Measurements from ENCODE around the gene IL15RA.
"Not testable (repeated sequence)": the region's sequence is repeated elsewhere in the genome, so short reads cannot be mapped to it uniquely, and the experiment has no call there.

IL15RA gene

DNA sequence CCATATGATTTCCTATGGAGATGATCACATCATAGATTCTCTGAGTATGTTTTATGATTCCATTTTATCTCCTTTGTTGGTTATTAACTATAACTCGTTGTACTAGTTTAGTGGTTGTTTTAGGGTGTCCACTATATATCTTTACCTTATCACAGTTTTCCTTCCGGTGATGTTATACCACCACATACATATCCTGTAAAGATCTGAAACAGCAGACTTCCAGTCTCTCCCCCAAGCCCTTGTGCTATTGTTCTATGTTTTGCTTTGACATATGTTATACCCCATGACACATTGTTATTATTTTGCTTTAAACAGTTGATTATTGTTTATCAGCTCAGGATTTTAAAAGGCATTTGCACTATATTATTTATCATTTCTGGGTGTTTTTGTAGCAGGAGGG lies 7.3 kb downstream of the IL15RA start:
- no peak for DNase-seq (ENCODE audit: low read depth)

DNA sequence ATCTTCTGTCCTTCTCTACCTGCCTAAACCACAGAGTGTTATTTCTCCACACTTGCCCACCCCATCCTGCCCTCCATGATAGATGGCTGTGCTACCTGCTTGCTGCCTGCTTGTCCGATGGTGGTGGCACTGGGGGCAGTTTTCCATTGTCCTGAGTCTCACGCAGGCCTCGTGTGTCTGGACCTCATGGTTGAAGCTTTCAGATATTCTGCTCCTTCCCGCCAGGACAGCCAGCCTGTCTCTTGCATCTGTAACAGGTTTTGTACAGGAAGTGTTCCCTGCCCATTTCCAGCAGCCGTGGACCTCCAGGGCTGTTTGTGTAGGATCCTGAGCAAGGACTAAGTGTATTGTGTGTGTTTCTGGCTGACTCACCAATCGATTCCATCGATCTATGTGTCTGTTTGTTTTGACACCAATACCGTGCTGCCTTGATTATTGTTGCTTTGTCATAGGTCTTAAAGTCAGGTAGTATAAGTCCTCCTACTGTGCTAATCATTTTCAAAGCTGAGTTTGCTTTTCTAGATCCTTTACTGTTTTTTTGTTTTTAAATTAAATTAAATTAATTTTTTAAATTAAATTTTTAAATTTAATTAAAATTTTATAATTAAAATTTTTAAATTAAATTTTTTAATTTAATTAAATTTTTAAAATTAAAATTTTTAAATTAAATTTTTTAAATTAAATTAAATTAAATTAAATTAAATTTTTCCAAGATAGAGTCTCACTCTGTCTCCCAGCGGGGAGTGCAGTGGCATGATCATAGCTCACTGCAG lies 8.5 kb downstream of the IL15RA start:
- no peak for DNase-seq (ENCODE audit: low read depth)

DNA sequence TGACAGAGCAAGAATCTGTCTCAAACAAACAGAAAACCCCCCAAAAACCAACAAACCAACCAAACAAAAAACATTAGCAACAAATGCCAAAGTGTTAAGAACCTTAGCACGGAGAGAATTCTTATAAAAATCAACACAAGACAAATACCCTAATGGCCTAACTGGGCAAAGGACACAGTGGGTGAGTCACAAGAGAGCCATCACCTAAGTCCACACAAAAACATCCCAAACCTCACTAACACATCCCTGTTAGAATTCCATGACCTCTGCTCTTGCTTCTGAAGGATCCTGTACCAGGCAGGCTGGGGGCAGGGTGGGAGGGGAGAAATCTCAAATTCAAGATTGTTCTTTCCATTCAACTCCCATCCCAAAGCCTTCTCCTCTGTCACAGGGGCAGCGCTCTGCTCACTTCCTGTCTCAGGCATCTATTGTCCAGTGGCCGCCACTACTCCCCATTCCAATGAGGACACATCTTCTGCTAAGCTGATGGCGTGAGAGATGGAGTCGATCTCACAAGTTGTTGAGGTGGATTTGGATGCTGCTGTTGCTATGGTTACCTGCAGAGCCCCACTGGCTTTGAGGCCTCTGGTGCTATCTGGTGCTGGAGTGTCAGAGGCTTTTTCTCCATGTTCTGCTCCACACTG lies 9.2 kb downstream of the IL15RA start:
- no peak for DNase-seq (ENCODE audit: low read depth)

DNA sequence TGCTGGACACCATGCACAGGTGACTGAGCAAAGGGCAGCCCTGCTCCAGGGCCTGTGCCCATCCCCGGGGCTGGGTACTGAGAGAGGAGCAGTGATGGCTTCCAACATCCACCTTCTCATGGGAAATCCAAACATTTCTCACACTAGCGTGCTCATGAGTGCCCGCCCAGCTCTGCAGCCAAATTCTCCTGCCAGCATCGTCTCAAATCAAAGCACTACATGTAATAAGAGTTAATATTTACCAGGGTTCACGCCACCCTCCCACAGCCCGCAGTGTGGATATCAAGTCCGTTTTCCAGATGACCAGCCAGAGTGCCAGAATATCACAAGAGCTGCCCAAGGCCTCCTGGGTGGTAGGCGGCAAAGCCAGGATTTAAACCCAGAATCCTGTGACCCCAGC lies 12.1 kb downstream of the IL15RA start:
- no peak for DNase-seq (ENCODE audit: low read depth)

DNA sequence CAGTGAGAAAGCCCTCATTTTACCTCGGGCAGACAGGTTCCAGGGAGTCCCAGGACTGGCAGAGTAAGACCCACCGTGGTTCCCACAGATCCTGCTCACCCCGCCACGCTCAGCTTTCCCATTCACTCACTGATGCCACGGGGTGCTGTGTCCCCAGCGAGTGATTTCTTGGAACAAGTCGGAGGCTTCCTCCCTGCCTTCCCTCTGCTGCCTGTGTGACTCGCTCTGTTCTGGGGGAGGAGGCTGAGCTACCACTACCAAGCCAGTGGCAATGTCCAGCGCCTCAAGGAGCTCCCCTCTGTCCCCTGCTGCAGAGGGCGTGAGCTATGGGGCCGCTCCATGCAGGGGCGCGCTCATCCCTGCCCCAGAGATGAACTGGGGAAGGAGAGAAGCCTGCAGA lies 12.6 kb downstream of the IL15RA start:
- DNase-seq (ENCODE audit: low read depth), result no peak

DNA sequence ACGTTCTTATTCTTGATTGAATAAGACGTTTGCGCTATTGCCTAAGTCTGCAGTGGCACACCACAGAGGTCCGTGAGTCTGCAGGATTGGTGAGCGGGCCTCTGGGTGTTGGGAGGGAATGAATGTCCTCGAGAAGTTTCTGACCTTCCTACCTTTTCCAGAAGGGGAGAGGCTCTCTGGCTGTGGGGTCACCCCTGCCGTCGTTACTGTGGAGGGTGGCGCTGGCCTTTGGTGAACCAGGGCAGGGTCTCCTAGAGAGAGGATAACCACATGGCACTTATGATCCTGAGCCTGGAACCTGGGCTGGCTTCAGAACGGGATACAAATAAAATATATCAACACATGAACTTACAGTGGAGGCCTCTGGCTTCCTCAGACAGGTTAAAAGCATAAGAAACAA lies 13.8 kb downstream of the IL15RA start:
- DNase-seq (ENCODE audit: low read depth), result no peak

DNA sequence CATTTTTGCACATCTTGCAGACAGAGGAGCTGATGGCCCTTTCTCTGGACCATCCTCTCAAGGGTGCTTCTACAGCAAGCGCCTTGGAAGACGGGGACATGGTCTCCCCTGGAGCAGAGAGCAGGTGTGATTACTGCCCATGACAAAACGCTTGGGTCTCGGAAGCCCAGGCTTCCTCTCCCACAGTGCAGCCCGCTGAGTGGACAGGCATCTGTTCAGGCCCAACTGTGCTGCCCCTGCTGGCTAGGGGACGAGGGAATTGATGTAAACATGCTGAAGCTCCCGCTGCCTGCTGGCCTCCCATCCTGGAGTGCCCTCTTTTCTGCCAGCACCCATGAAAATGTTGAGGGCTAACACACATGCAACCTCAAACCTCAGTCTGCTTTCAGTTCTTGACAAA lies 14.3 kb downstream of the IL15RA start:
- no peak for DNase-seq (ENCODE audit: low read depth)

DNA sequence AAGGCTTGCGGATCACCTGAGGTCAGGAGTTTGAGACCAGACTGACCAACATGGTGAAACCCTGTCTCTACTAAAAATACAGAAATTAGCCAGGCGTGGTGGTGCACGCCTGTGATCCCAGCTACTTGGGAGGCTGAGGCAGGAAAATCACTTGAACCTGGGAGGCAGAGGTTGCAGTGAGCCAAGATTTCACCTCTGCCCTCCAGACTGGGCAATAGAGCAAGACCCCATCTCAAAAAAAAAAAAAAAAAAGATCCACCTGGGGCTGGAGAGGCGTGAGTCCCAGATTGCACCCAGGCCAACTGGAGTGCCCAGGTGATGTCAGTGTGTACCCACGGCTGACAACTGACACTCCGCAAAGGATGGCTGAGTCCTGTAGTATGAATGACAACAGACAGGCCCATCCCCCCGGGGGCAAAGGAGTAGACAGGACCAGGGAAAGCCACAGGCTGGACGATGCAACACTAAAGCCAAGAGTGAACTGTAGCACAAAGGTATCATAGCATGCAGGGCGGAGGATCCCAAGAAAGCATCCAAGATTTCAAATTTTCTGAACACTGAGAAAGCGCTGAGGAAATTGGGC lies 14.9 kb downstream of the IL15RA start:
- not testable (repeated sequence) for DNase-seq (ENCODE audit: low read depth)

DNA sequence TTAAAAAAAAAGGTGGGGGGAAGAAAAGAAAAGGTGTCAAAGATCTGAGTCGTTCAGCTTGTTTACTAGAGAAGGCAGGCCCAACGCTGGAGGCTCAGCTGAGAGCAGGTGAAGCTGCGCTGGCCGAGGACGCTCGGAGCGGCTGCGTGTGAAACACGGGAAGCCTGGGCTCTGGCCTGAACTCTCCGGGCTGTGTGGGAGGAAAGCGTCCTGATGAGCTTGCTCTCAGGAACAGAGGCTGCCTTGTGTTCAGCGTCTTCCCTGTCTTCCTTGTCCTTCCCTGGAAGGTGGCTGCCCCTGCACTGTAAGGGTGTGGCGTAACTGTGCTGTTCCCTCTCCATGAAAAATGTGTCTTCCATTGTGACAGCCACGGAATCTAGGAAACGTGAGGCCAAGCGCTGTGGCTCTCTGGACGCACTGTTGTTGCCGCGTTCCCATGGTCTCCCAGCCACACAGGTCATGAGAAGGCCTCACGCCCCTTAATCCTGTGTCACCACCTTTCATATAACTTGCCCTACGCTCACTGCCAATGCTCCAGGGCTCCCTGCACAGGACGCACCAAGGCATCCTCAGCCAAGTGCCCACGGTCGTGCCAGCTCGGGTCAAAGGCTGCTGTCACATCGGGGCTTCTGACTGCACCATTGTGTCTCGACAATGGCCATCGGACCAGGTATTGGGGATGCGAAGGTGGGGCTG lies 15.8 kb downstream of the IL15RA start:
- no peak for DNase-seq (ENCODE audit: low read depth)

DNA sequence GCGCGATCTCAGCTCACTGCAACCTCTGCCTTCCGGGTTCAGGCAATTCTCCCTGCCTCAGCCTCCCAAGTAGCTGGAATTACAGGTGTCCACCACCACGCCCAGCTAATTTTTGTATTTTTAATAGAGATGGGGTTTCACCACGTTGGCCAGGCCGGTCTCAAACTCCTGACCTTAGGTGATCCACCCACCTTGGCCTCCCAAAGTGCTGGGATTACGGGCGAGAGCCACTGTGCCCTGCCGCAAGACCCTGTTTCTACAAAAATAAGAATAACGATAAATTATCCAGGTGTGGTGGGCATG lies 16.4 kb downstream of the IL15RA start:
- DNase-seq (ENCODE audit: low read depth), result not testable (repeated sequence)

DNA sequence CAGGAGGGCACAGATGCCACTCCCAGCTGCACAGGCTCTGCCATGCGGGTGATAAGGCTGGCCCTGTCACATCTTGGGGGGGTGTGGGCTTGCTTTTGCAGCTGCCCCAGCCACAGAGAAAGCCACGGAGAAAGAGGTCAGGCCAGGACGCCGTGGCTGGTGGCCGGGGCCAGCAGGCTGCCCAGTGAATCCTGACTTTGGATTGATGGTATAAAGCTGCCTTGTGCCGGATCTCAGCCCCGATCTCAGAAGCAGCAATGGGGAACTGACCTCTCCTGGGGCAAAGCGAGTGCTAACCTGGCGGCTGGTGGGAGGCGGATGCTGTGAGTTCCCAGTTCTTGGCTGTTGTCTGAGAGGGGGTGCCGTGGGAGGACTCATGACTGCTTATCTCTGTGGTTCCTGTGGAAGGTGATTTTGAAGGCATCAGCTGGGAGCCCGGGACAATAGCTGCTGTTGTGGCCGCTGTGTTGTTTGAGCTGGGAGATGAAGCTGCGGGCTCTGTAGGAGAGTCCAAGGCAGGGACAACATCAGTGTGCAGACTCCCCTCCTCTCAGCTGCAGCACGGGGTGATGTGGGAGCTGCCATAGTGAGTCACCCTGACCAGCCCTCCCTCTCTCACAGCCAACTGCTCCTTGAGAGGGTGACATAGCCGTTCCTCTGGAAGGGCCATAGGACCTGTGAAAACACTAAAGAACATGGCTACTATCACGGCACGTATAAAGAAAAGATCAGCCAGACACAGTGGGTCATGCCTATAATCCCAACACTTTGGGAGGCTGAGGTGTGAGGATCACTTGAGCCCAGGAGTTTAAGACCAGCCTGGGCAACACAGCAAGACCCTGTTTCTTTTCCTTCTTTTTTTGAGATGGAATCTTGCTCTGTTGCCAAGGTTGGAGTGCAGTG lies 17.0 kb downstream of the IL15RA start:
- no peak for DNase-seq (ENCODE audit: low read depth)

DNA sequence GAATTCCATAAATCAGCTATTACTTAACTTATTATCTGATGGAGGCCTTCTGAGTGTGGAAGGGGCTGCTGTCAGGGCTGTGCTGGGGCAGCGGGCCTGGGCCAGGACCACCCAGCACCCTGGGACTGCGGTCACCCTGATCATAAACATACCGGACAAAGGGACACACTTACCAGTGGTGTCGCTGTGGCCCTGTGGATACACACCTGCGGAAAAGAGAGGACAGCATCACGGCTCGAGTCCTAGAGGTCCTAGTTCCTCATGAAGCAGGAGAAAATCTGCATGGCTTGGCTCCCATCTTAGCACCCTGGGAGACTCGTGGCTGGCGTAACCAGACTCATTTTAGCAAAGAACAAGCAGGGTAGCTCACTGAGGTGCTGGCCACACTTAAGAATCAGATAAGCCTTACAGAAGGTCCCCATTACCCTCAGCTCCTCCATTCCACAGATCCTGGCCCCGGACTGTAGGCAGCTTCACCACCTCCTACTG lies 17.7 kb downstream of the IL15RA start:
- no peak for DNase-seq (ENCODE audit: low read depth)

DNA sequence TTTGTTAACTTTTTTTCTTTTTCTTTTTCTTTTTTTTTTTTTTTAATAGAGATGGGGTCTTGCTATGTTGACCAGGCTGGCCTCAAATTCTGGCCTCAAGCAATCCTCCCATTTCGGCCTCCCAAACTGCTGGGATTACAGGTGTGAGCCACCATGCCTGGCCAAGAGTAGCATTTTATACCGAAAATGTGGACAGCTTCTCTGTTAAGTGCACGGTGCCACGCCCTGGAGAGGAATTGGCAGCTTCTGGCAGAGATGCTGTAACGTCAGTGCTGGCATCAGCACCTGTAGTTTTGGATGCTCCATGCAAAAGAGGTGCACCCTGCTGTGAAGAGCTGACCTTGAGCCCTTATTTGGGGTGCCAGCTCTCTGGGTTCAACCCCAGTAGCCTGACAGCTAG lies 18.2 kb downstream of the IL15RA start:
- DNase-seq (ENCODE audit: low read depth), result no peak

DNA sequence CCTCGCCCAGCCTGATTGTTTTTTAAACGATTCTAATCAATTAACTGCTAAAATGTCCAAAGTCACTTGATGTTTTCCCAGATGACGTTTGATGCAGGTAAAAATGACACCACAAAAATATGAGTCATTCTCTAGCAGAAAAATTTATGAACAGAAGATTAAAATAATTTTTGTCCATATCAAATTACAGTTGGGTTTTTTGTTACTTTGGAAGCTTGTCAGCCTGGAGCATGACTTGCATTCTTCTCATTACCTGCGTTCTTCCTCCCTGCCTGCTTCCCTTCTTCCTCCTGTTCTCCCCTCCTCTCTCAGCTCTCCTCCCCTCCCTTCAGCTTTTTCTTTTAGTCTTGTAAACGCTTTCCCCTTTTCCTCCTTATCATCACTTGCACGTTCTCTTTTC lies 18.7 kb downstream of the IL15RA start:
- DNase-seq (ENCODE audit: low read depth), result no peak

DNA sequence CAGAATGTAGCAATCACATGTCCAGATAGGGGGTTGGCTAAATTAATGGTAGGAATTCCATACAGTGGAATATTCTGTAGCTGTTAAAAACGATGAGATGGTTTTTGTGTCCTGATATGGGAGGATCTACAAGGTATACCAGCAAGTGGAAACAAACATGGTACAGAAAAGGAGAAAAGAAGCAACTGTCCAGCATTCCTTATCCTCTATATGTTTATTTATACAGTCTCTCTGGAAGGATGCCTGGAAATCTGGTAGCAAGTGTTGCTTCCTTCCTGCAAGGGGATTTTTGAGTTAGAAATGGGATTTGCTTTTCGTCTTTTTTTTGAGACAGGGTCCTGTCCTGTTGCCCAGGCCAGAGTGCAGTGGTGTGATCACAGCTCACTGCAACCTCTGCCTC lies 19.3 kb downstream of the IL15RA start:
- DNase-seq (ENCODE audit: low read depth), result no peak

DNA sequence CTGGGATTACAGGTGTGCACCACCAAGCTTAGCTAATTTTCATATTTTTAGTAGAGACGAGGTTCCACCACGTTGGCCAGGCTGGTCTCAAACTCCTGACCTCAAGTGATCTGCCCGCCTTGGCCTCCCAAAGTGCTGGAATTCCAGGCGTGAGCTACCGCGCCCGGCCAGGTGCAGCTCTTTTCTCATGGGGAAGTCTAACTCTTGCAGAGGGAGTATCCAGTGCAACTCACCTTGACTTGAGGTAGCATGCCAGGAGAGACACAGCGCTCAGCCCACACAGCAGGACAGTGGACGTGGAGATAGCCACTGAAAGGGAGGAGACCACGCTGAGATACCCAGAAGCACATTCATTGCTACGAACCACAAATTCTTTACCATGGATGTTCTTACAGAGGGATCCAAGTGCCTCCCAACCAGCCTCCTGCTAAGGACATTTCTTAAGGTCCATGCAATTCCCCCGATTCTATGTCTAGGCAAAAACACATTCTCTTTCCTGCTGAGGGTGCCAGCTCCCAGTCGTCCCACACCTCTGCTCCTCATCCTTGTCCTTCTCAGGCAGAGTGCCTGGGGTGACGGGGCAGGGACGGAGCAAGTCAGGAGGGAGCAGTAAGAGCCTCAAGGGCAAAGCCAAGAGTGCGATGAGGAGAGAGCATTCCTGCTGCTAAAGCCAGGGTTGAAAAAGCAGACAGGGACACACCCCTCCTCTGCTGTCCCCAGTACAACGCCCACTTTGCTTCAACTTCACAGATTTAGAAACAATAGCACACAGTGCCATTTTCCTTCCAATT lies 21.0 kb downstream of the IL15RA start:
- DNase-seq (ENCODE audit: low read depth), result no peak

DNA sequence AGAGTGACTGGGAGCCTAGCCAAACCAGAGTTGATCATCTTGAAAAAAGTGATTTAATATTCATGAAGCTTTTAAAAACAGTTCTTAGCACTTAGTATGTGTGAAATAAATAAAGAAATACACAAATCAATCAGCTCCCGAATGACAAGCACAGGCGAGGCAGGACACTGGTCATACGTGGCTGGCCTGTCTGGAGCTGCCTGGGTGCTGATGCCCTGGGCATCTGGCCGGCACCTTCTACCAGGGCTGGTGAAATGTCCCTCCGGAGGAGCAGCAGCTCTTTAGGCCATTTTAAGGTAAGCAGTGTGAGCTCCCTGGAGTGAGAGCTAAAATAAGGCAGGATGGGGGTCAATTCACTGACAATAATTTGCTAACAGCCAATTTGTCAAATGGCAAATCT lies 23.7 kb downstream of the IL15RA start:
- DNase-seq (ENCODE audit: low read depth), result no peak

DNA sequence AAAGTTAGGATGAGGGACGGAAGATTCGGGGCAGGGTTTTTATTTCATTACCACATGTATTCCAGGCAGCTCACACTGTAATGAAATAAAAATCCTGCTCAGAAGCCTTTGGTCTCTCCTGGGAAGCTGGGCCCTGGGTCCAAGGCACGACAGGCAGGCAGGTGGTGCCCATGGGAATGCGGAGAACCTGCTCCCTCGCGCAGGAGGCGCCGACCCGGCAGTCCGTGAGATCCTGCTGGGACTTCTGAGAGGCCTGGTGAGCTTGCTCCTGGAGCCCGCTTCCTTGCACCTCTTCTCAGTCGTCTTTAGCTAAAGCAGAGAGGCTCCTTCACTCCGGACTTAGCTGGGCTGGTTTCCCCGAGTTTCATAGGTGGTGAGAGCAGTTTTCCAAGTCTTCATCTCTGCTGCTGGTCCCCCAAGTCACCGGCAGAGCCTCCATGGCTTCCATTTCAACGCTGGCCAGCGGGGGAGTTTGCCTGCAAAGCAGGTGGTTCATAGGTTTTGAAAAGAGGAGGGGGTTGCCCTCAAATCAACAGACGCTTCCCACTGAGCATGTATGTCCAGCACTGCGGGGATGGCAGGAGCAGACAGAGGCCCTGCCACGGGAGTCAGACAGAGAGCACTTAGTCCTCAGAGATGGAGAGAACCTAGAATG lies 24.5 kb downstream of the IL15RA start:
- DNase-seq (ENCODE audit: low read depth), result no peak

DNA sequence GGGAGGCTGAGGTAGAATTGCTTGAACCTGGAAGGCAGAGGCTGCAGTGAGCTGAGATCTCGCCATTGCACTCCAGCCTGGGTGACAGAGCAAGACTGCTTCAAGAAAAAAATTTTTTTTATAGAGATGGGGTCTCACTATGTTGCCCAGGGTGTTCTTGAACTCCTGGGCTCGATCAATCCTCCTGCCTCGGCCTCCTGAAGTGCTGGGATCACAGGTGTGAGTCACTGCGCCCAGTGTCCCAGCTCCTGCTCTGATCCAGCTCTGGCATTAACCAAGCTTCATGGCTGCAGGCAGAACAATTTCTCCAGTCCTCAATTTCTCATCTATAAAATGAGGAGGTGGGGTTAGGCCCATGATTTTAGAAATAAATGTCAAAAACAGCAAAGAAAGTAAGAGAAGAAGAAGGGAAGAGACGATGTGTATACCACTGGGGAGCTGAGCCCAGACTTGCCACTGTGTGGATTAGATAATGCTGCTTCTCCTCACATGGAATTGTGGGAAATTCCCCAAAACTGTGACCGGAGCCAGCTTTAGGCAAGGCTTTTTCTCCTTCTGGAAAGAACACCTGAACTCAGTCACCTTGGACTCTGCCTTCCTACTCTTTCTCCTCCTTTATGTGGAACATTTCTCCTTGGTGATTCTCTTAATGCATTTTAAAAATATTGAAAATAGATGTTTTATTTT lies 25.5 kb downstream of the IL15RA start:
- DNase-seq (ENCODE audit: low read depth), result no peak

DNA sequence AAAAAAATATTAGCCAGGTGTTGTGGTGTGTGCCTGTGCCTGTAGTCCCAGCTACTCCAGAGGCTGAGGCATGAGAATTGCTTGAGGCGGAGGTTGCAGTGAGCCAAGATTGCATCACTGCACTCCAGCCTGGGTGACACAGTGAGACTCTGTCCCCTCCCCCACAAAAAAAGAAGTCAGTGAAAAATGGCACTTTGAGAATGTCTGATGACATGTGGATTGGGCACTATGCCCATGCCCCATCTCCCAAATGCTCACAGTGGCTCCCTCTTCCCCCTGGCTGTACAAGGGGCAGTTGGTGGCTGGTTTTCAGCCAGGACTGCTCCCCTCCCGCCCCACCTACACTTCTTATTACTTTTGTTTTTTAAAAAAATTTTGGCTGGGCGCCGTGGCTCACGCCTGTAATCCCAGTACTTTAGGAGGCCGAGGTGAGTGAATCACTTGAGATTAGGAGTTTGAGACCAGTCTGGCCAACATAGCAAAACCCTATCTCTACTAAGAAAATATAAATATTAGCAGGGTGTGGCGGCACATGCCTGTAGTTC lies 26.1 kb downstream of the IL15RA start:
- no peak for DNase-seq (ENCODE audit: low read depth)

Measured in T follicular helper cell (primary cell).